Body of pancreas (tissue), 4 donors: Measurements from ENCODE around the gene METTL21C. TPM values are rescaled to one million over a fixed set of nuclear protein-coding genes. Genes with fewer than 3 reads are reported as not detected.
A peak's percentile ranks its signal among the peaks of the same experiment; 100 is the strongest.

Experiments
- ATAC-seq: fragments of 150-250 bp; one replicate; pipeline ENCODE4 v1.9.1; 2016
- DNase-seq, 4 donors: peaks; one replicate each; pipeline ENCODE4 v3.0.0-alpha.2; 2019
- H3K27ac ChIP-seq, 4 donors: fragments of 200-600 bp; sonication (generic); 1 replicate in 3 of 4; 2 replicates in 1 of 4; pipeline versions ENCODE4 v1.5.1 to v1.6.1; 2016 to 2019; ENCODE audit warnings: mild to moderate bottlenecking in 1 of 4, mixed read lengths in 1 of 4, moderate library complexity in 1 of 4
- H3K27me3 ChIP-seq, 2 donors: fragments of 200-600 bp; sonication (generic); one replicate each; pipeline ENCODE4 v1.6.0; 2016; ENCODE audit warnings: mild to moderate bottlenecking in 1 of 2
- H3K36me3 ChIP-seq, 2 donors: fragments of 200-600 bp; sonication (generic); replicated peaks in 1 of 2; 2 replicates each; pipeline ENCODE4 v1.5.1; 2016; ENCODE audit warnings: low read depth in 2 of 2; ENCODE audit not compliant: insufficient read depth in 1 of 2
- H3K4me1 ChIP-seq: fragments of 200-600 bp; sonication (generic); one replicate; pipeline ENCODE4 v1.6.0; 2016
- H3K4me3 ChIP-seq, 2 donors: fragments of 200-600 bp; sonication (generic); 1 replicate in 1 of 2; 2 replicates in 1 of 2; pipeline ENCODE4 v1.5.1; 2016 to 2019
- H3K9me3 ChIP-seq, 3 donors: fragments of 200-600 bp; sonication (generic); 1 replicate in 2 of 3; 2 replicates in 1 of 3; pipeline ENCODE4 v1.5.1; 2016
- CTCF ChIP-seq, 7 experiments: fragments of 450-650 bp in 4 of 7; fragments of 200-600 bp in 3 of 7; sonication (generic) in 3 of 7; IDR thresholded peaks; one replicate each; pipeline ENCODE4 v1.5.1; 2016 to 2019; ENCODE audit warnings: antibody characterized with exemption in 7 of 7
- POLR2A ChIP-seq, 3 donors: fragments of 450-650 bp; IDR thresholded peaks; one replicate each; pipeline ENCODE4 v1.6.1; 2016; ENCODE audit warnings: antibody characterized with exemption in 3 of 3, mild to moderate bottlenecking in 2 of 3
- WGBS, 2 donors: methylation state at CpG; one replicate each; pipeline ENCODE4 v1.1.5; 2017; 5-methylcytosine and 5-hydroxymethylcytosine counted together
- intact Hi-C: fragments of 100-400 bp; cut with DNase I; formaldehyde crosslinking; loops from one replicate; pipeline ENCODE4 v1.15.1; 2023
- total RNA-seq, 2 donors: library from RNA; depleted of rRNA; stranded (reverse); fragments of >200 nt; gene quantifications; one replicate each; pipeline ENCODE4 v1.1.0, GENCODE V29; 2016

METTL21C gene
- total RNA-seq, 2 donors from 2014 or later: not detected

- Histone ChIP-seq H3K4me1 (no peaks in the 10 kb centered on the region), H3K4me3 (no peak overlapping the region), H3K27ac (no peak overlapping the region), H3K27me3 (no peaks in the 10 kb centered on the region), H3K9me3 (no peaks in the 10 kb centered on the region), H3K36me3 (no peaks in the 10 kb centered on the region)
- DNase-seq: no peak
- intact Hi-C loops: no loop called here
- TF ChIP-seq POLR2A (IDR thresholded peaks at IDR 0.05) (no peak), CTCF (IDR thresholded peaks at IDR 0.05) (no peak)
- no peak for ATAC-seq
Measured at GRCh38 chr13:102709536-102709935, 14.7 kb upstream of the METTL21C start.

- DNase-seq (no peak), ATAC-seq (no peak)
- Histone ChIP-seq H3K4me1 (no peaks in the 10 kb centered on the region), H3K9me3 (no peaks in the 10 kb centered on the region), H3K27ac (no peak overlapping the region), H3K4me3 (no peak overlapping the region), H3K27me3 (no peaks in the 10 kb centered on the region), H3K36me3 (no peaks in the 10 kb centered on the region)
- intact Hi-C loops: no loop called here
- WGBS, 2 donors: 66% methylated on average over 2 of the region's 2 CpGs
- TF ChIP-seq POLR2A (IDR thresholded peaks at IDR 0.05) (no peak), CTCF (IDR thresholded peaks at IDR 0.05) (no peak)
Measured at GRCh38 chr13:102708991-102709390, 14.1 kb upstream of the METTL21C start.

- intact Hi-C loops: no loop called here
- H3K4me3 ChIP-seq: no peak overlapping the region
- H3K36me3 ChIP-seq: no peaks in the 10 kb centered on the region
- WGBS, 2 donors: 19 to 21% methylated on average over 2 of the region's 2 CpGs
- H3K27me3 ChIP-seq: no peaks in the 10 kb centered on the region
- TF ChIP-seq CTCF (IDR thresholded peaks at IDR 0.05): no peak
- TF ChIP-seq POLR2A (IDR thresholded peaks at IDR 0.05): no peak
- H3K27ac ChIP-seq: no peak overlapping the region
- ATAC-seq: no peak
- H3K9me3 ChIP-seq: no peaks in the 10 kb centered on the region
- DNase-seq: no peak
- H3K4me1 ChIP-seq: no peaks in the 10 kb centered on the region
Measured at GRCh38 chr13:102708211-102708610, 13.4 kb upstream of the METTL21C start.

GRCh38 chr13:102707467-102707866 is 12.6 kb upstream of the METTL21C start:
- DNase-seq (no peak), ATAC-seq (peak; percentile 24)
- Histone ChIP-seq H3K4me3 (no peak overlapping the region), H3K4me1 (no peaks in the 10 kb centered on the region), H3K27ac (no peak overlapping the region), H3K27me3 (no peaks in the 10 kb centered on the region), H3K9me3 (no peaks in the 10 kb centered on the region), H3K36me3 (no peaks in the 10 kb centered on the region)
- 12 to 14% methylated on average over 4 of the region's 4 CpGs for WGBS, 2 donors
- no peak for TF ChIP-seq POLR2A (IDR thresholded peaks at IDR 0.05)
- no peak for TF ChIP-seq CTCF (IDR thresholded peaks at IDR 0.05)
- intact Hi-C loops: no loop called here

DNA sequence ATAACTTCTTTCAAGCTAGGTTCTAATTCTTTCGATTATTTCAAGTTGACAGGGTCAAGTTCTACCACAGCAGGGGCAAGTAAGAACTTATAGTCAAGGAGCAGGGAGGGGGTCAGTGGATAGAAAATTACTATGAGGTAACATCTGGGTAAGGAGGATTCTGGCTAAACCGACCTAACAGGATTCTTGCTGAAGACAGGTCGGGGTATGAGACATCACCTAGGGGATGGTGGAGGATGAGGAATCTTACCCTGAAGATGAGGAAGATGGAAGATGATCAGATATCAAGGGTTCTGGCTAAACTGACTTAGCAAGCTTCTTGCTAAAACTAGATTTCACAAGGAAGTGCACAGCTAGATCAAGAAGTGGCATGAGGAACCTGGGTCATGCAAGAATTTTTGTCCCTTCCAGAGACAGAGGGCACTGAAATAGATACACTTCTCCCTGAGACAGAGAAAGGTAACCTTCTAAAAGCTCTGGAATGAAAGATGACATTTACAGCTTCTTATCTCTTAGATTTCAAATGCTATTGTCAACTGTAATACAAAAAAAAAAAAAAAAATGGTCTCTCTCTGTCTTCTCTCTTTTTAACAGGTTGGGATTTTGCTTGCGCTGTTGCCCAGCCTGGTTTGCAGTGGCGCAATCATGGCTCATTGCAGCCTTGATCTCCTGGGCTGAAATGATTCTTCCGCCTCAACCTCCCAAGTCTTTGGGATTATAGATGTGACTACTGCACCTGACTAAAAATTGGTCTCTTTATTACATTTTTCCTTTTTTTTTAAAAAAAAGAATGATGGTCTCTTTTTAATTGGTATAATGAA is 9.6 kb upstream of the METTL21C start:
- Histone ChIP-seq H3K9me3 (no peaks in the 10 kb centered on the region), H3K4me3 (no peak overlapping the region), H3K36me3 (no peaks in the 10 kb centered on the region), H3K27me3 (no peaks in the 10 kb centered on the region), H3K4me1 (no peaks in the 10 kb centered on the region), H3K27ac (no peak overlapping the region)
- ATAC-seq: no peak
- intact Hi-C loops: no loop called here
- WGBS, 2 donors: 62 to 73% methylated on average over 6 of the region's 6 CpGs
- DNase-seq: no peak
- TF ChIP-seq POLR2A (IDR thresholded peaks at IDR 0.05): no peak
- no peak for TF ChIP-seq CTCF (IDR thresholded peaks at IDR 0.05)
